SK-N-SH treated with all-trans-retinoic acid at 6 μM for 48 hours (cell line): ENCODE measurements around the gene ADGRA3.

Experiments
- ATAC-seq: fragments of 200-7000 bp; cut with Tn5 transposase; 3 replicates; pipeline ENCODE4 v1.9.1; 2020; ENCODE audit warnings: mild to moderate bottlenecking, moderate library complexity
- ARNTL ChIP-seq: fragments of 450-650 bp; formaldehyde crosslinking; IDR thresholded peaks from 2 replicates; pipeline ENCODE4 v1.5.0; 2020; ENCODE audit warnings: low read depth, mild to moderate bottlenecking, moderate library complexity, borderline replicate concordance
- BACH2 ChIP-seq: fragments of 250-450 bp; sonication (Bioruptor Pico); IDR thresholded peaks from 2 replicates; pipeline ENCODE4 v1.9.0; 2021; ENCODE audit warnings: mild to moderate bottlenecking, borderline replicate concordance
- CREB5 ChIP-seq: fragments of 250-450 bp; sonication (Bioruptor Pico); IDR thresholded peaks from 2 replicates; pipeline ENCODE4 v1.5.1; 2020; ENCODE audit warnings: low read depth, mild to moderate bottlenecking, moderate library complexity
- CSRNP3 ChIP-seq: fragments of 250-450 bp; sonication (Bioruptor Pico); IDR thresholded peaks from 2 replicates; pipeline ENCODE4 v1.5.1; 2021; ENCODE audit warnings: mild to moderate bottlenecking, moderate library complexity
- ESRRG ChIP-seq: fragments of 250-450 bp; sonication (Bioruptor Pico); IDR thresholded peaks from 2 replicates; pipeline ENCODE4 v1.6.1; 2021; ENCODE audit warnings: mild to moderate bottlenecking
- GLIS3 ChIP-seq: fragments of 250-450 bp; sonication (Bioruptor Pico); IDR thresholded peaks from 2 replicates; pipeline ENCODE4 v1.5.0; 2020; ENCODE audit warnings: mild to moderate bottlenecking, moderate library complexity
- ISL1 ChIP-seq: fragments of 250-450 bp; sonication (Bioruptor Pico); IDR thresholded peaks from 2 replicates; pipeline ENCODE4 v2.1.2; 2022; ENCODE audit warnings: mild to moderate bottlenecking, moderate library complexity
- OSR1 ChIP-seq: fragments of 250-450 bp; sonication (Bioruptor Pico); IDR thresholded peaks from 2 replicates; pipeline ENCODE4 v1.8.0; 2022; ENCODE audit warnings: moderate library complexity, mild to moderate bottlenecking, inconsistent platforms
- PATZ1 ChIP-seq: fragments of 250-450 bp; sonication (Bioruptor Pico); IDR thresholded peaks from 2 replicates; pipeline ENCODE4 v1.8.0; 2020; ENCODE audit warnings: mild to moderate bottlenecking, moderate library complexity, borderline replicate concordance
- POU6F1 ChIP-seq: fragments of 250-450 bp; sonication (Bioruptor Pico); IDR thresholded peaks from 2 replicates; pipeline ENCODE4 v1.8.0; 2021; ENCODE audit warnings: low read depth, mild to moderate bottlenecking, moderate library complexity, borderline replicate concordance
- PPARA ChIP-seq: fragments of 250-450 bp; sonication (Bioruptor Pico); IDR thresholded peaks from 2 replicates; pipeline ENCODE4 v1.5.0; 2020; ENCODE audit warnings: mild to moderate bottlenecking, borderline replicate concordance
- RARB ChIP-seq: fragments of 250-450 bp; sonication (Bioruptor Pico); IDR thresholded peaks from 2 replicates; pipeline ENCODE4 v1.8.0; 2021; ENCODE audit warnings: mild to moderate bottlenecking, moderate library complexity
- SNAI2 ChIP-seq: fragments of 250-450 bp; sonication (Bioruptor Pico); IDR thresholded peaks from 2 replicates; pipeline ENCODE4 v1.5.0; 2020; ENCODE audit warnings: mild to moderate bottlenecking, moderate library complexity
- TCF4 ChIP-seq: fragments of 250-450 bp; sonication (Bioruptor Pico); IDR thresholded peaks from 2 replicates; pipeline ENCODE4 v1.8.0; 2021; ENCODE audit warnings: mild to moderate bottlenecking, moderate library complexity, borderline replicate concordance
- TOX ChIP-seq: fragments of 250-450 bp; sonication (Bioruptor Pico); IDR thresholded peaks from 2 replicates; pipeline ENCODE4 v1.8.0; 2021; ENCODE audit warnings: mild to moderate bottlenecking, moderate library complexity, borderline replicate concordance
- TSHZ2 ChIP-seq: fragments of 250-450 bp; sonication (Bioruptor Pico); IDR thresholded peaks from 2 replicates; pipeline ENCODE4 v1.5.0; 2020; ENCODE audit warnings: mild to moderate bottlenecking, moderate library complexity
- ZC3H10 ChIP-seq: fragments of 250-450 bp; sonication (Bioruptor Pico); IDR thresholded peaks from 2 replicates; pipeline ENCODE4 v1.5.1; 2021; ENCODE audit warnings: mild to moderate bottlenecking, moderate library complexity
- ZFP3 ChIP-seq: fragments of 250-450 bp; sonication (Bioruptor Pico); IDR thresholded peaks from 2 replicates; pipeline ENCODE4 v1.5.0; 2020; ENCODE audit warnings: mild to moderate bottlenecking, moderate library complexity
- ZFP30 ChIP-seq: fragments of 450-650 bp; formaldehyde crosslinking; IDR thresholded peaks from 2 replicates; pipeline ENCODE4 v1.5.0; 2022; ENCODE audit warnings: mild to moderate bottlenecking, moderate library complexity
- ZNF565 ChIP-seq: fragments of 450-650 bp; formaldehyde crosslinking; conservative IDR thresholded peaks from 2 replicates; pipeline ENCODE4 v1.5.0; 2020; ENCODE audit warnings: low read depth, mild to moderate bottlenecking, moderate library complexity
- ZNF70 ChIP-seq: fragments of 450-650 bp; formaldehyde crosslinking; IDR thresholded peaks from 2 replicates; pipeline ENCODE4 v1.5.0; 2020; ENCODE audit warnings: mild to moderate bottlenecking, moderate library complexity
- ZNF8 ChIP-seq: fragments of 450-650 bp; formaldehyde crosslinking; IDR thresholded peaks from 2 replicates; pipeline ENCODE4 v1.5.0; 2020; ENCODE audit warnings: mild to moderate bottlenecking, moderate library complexity

ADGRA3 gene

GRCh38 chr4:22414833-22415232, 101.0 kb downstream of the ADGRA3 start:
- no peak for ATAC-seq
- TF ChIP-seq OSR1 (CRISPR knock-in tag) (no peak), ZFP3 (CRISPR knock-in tag) (no peak), SNAI2 (no peak), ARNTL (CRISPR knock-in tag) (no peak), PATZ1 (CRISPR knock-in tag) (no peak), ZC3H10 (CRISPR knock-in tag) (no peak), ZFP30 (no peak), TCF4 (CRISPR knock-in tag) (no peak), RARB (CRISPR knock-in tag) (no peak), ZNF70 (no peak), TOX (no peak), ESRRG (CRISPR knock-in tag) (no peak), PPARA (CRISPR knock-in tag) (no peak), ISL1 (CRISPR knock-in tag) (no peak), ZNF8 (CRISPR knock-in tag) (no peak), CREB5 (CRISPR knock-in tag) (no peak)

GRCh38 chr4:22413471-22413870, 102.4 kb downstream of the ADGRA3 start:
- no peak for ATAC-seq
- TF ChIP-seq SNAI2 (no peak), ARNTL (CRISPR knock-in tag) (no peak), ZFP30 (no peak), ZFP3 (CRISPR knock-in tag) (no peak), TOX (no peak), TCF4 (CRISPR knock-in tag) (no peak), BACH2 (CRISPR knock-in tag) (no peak), ZNF70 (no peak), CREB5 (CRISPR knock-in tag) (no peak), GLIS3 (CRISPR knock-in tag) (no peak), POU6F1 (CRISPR knock-in tag) (no peak), PPARA (CRISPR knock-in tag) (no peak), TSHZ2 (CRISPR knock-in tag) (no peak), OSR1 (CRISPR knock-in tag) (no peak), ESRRG (CRISPR knock-in tag) (no peak)

GRCh38 chr4:22412013-22412412, 103.9 kb downstream of the ADGRA3 start:
- no peak for TF ChIP-seq ZFP3 (CRISPR knock-in tag)
- TF ChIP-seq TOX = no peak
- no peak for TF ChIP-seq BACH2 (CRISPR knock-in tag)
- TF ChIP-seq ESRRG (CRISPR knock-in tag) = no peak
- no peak for TF ChIP-seq PATZ1 (CRISPR knock-in tag)
- TF ChIP-seq TCF4 (CRISPR knock-in tag) = no peak
- no peak for TF ChIP-seq SNAI2
- TF ChIP-seq CSRNP3 = no peak
- TF ChIP-seq ZNF565 = no peak
- TF ChIP-seq OSR1 (CRISPR knock-in tag) = no peak
- TF ChIP-seq PPARA (CRISPR knock-in tag) = no peak
- TF ChIP-seq ZC3H10 (CRISPR knock-in tag) = no peak
- TF ChIP-seq GLIS3 (CRISPR knock-in tag) = no peak
- ATAC-seq = no peak
